Measurements from ENCODE around the gene RAB7A.

DNA sequence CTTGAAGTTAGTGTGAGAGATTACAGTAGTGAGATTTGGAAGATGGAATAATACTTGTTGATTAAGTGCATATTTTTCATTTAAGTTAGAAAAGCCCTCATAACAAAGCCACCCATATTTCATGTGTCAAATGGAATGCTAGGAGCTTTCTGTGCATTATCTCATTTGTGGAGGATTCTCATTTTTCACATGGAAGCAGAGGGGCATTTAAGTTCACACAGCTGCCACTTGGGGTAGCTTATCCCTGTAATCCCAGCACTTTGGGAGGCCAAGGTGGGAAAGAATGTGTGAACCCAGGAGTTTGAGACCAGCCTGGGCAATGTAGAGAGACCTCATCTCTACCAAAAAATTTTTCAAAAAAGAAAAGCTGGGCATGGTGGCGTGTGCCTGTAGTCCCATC is 55.2 kb downstream of the RAB7A start:
- TF ChIP-seq FOXM1 (IDR thresholded peaks at IDR 0.05; ENCODE audit: borderline replicate concordance) (no peak), SP1 (IDR thresholded peaks at IDR 0.05) (no peak), TARDBP (IDR thresholded peaks at IDR 0.05) (no peak), ARNT (IDR thresholded peaks at IDR 0.05) (no peak)

Data from HEK293T (cell line).